Measurements from ENCODE around the gene SPPL2C. TPM values are rescaled to one million over a fixed set of nuclear protein-coding genes. Genes with fewer than 3 reads are reported as not detected.

Gene SPPL2C
- polyA plus RNA-seq, 1 donor from 2014 or later, result not detected

DNA sequence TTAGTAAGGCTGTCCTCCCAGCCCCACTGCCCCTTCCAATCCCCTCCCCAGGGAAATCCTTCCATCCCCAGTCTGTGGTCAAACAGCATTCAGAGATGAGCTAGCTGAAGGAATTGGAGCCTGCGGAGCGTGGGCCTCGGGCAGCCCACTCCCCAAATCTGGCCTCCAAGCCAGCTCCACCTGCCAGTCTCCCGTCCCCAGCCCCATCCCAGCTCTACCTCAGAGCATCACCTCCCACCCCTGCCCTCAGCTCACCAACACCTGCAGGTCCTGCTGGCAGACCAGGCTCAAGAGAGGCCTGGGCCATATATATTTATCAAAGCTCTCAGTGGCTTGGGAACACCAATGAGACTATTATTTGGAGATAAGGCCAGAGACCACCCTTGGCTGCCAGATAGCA, 5.2 kb upstream of the SPPL2C start:
- no peaks in the 10 kb centered on the region for H4K20me1 ChIP-seq (ENCODE audit: insufficient read depth)
- H3K4me2 ChIP-seq (ENCODE audit: low read length), result no peak overlapping the region
- no peaks in the 10 kb centered on the region for H3F3A ChIP-seq (ENCODE audit: insufficient read depth, low read length, poor library complexity, severe bottlenecking)
- TF ChIP-seq SMC3 (conservative IDR thresholded peaks at IDR 0.05; ENCODE audit: poor library complexity) (no peak), EP300 (conservative IDR thresholded peaks at IDR 0.05; ENCODE audit: poor library complexity, severe bottlenecking) (no peak)
- TF ChIP-seq, protein P1, sequence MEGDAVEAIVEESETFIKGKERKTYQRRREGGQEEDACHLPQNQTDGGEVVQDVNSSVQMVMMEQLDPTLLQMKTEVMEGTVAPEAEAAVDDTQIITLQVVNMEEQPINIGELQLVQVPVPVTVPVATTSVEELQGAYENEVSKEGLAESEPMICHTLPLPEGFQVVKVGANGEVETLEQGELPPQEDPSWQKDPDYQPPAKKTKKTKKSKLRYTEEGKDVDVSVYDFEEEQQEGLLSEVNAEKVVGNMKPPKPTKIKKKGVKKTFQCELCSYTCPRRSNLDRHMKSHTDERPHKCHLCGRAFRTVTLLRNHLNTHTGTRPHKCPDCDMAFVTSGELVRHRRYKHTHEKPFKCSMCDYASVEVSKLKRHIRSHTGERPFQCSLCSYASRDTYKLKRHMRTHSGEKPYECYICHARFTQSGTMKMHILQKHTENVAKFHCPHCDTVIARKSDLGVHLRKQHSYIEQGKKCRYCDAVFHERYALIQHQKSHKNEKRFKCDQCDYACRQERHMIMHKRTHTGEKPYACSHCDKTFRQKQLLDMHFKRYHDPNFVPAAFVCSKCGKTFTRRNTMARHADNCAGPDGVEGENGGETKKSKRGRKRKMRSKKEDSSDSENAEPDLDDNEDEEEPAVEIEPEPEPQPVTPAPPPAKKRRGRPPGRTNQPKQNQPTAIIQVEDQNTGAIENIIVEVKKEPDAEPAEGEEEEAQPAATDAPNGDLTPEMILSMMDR (IDR thresholded peaks at IDR 0.05; ENCODE audit: poor library complexity, severe bottlenecking), result no peak
- TF ChIP-seq, protein P2, sequence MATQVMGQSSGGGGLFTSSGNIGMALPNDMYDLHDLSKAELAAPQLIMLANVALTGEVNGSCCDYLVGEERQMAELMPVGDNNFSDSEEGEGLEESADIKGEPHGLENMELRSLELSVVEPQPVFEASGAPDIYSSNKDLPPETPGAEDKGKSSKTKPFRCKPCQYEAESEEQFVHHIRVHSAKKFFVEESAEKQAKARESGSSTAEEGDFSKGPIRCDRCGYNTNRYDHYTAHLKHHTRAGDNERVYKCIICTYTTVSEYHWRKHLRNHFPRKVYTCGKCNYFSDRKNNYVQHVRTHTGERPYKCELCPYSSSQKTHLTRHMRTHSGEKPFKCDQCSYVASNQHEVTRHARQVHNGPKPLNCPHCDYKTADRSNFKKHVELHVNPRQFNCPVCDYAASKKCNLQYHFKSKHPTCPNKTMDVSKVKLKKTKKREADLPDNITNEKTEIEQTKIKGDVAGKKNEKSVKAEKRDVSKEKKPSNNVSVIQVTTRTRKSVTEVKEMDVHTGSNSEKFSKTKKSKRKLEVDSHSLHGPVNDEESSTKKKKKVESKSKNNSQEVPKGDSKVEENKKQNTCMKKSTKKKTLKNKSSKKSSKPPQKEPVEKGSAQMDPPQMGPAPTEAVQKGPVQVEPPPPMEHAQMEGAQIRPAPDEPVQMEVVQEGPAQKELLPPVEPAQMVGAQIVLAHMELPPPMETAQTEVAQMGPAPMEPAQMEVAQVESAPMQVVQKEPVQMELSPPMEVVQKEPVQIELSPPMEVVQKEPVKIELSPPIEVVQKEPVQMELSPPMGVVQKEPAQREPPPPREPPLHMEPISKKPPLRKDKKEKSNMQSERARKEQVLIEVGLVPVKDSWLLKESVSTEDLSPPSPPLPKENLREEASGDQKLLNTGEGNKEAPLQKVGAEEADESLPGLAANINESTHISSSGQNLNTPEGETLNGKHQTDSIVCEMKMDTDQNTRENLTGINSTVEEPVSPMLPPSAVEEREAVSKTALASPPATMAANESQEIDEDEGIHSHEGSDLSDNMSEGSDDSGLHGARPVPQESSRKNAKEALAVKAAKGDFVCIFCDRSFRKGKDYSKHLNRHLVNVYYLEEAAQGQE (IDR thresholded peaks at IDR 0.05; ENCODE audit: borderline replicate concordance), result no peak
- H3K4me3 ChIP-seq (ENCODE audit: low read length), result no peak overlapping the region
- H3K9me2 ChIP-seq (ENCODE audit: insufficient read depth, low read length), result no peaks in the 10 kb centered on the region
- H2AFZ ChIP-seq (ENCODE audit: low read depth, low read length), result no peak overlapping the region
- H3K27me3 ChIP-seq (ENCODE audit: insufficient read depth, low read depth, low read length), result no peaks in the 10 kb centered on the region
- no peak overlapping the region for H3K9ac ChIP-seq (ENCODE audit: low read length)
- H3K9me3 ChIP-seq (ENCODE audit: low read length), result no peaks in the 10 kb centered on the region
- no peaks in the 10 kb centered on the region for H3K79me2 ChIP-seq (replicated peaks; ENCODE audit: insufficient read depth, low read length)
- no peak overlapping the region for H3K27ac ChIP-seq (ENCODE audit: low read length)
- H3K36me3 ChIP-seq (ENCODE audit: insufficient read depth, low read length), result no peaks in the 10 kb centered on the region

DNA sequence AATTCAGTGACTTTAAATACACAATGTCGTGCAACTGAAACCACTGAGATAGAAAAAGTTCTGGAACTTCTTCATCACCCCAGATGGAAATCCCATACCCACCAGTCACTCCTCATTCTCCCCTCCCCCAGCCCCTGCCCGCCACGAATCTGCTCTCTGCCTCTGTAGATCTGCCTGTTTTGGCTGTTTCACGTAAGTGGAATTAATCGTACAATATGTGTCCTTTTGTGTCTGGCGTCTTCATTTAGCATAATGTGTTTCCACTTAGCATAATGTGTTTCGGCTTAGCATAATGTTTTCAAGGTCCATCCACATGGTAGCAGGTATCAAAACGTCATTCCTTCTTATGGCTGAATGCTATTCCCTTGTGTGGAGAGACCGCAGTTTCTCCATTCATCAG, 3.5 kb upstream of the SPPL2C start:
- H3K27me3 ChIP-seq (ENCODE audit: insufficient read depth, low read depth, low read length), result no peaks in the 10 kb centered on the region
- no peaks in the 10 kb centered on the region for H3K79me2 ChIP-seq (replicated peaks; ENCODE audit: insufficient read depth, low read length)
- H3K27ac ChIP-seq (ENCODE audit: low read length), result no peak overlapping the region
- H4K20me1 ChIP-seq (ENCODE audit: insufficient read depth), result no peaks in the 10 kb centered on the region
- no peaks in the 10 kb centered on the region for H3K9me3 ChIP-seq (ENCODE audit: low read length)
- H3K9ac ChIP-seq (ENCODE audit: low read length), result no peak overlapping the region
- no peak for TF ChIP-seq EP300 (conservative IDR thresholded peaks at IDR 0.05; ENCODE audit: poor library complexity, severe bottlenecking)
- no peak for TF ChIP-seq EZH2 (IDR thresholded peaks at IDR 0.05; ENCODE audit: borderline replicate concordance, insufficient read depth, low read length, poor library complexity, severe bottlenecking)
- TF ChIP-seq MXI1 (conservative IDR thresholded peaks at IDR 0.05; ENCODE audit: poor library complexity, severe bottlenecking), result no peak
- TF ChIP-seq, protein P1 (IDR thresholded peaks at IDR 0.05; ENCODE audit: poor library complexity, severe bottlenecking), result no peak
- TF ChIP-seq POLR2AphosphoS5 (IDR thresholded peaks at IDR 0.05), result no peak
- no peak for TF ChIP-seq SMC3 (conservative IDR thresholded peaks at IDR 0.05; ENCODE audit: poor library complexity)
- no peak for TF ChIP-seq TAF1 (IDR thresholded peaks at IDR 0.05; ENCODE audit: low read depth)
- TF ChIP-seq, protein P2 (IDR thresholded peaks at IDR 0.05; ENCODE audit: borderline replicate concordance), result no peak
- TF ChIP-seq RAD21 (conservative IDR thresholded peaks at IDR 0.05), result no peak
- H2AFZ ChIP-seq (ENCODE audit: low read depth, low read length), result no peak overlapping the region
- H3K9me2 ChIP-seq (ENCODE audit: insufficient read depth, low read length), result no peaks in the 10 kb centered on the region
- H3K36me3 ChIP-seq (ENCODE audit: insufficient read depth, low read length), result no peaks in the 10 kb centered on the region
- H3K4me2 ChIP-seq (ENCODE audit: low read length), result no peak overlapping the region
- no peak overlapping the region for H3K4me3 ChIP-seq (ENCODE audit: low read length)
- H3F3A ChIP-seq (ENCODE audit: insufficient read depth, low read length, poor library complexity, severe bottlenecking), result no peaks in the 10 kb centered on the region
